Astrocyte (in vitro differentiated cells and primary cell): ENCODE results near the gene RHO. TPM values are rescaled to one million over a fixed set of nuclear protein-coding genes. Genes with fewer than 3 reads are reported as not detected.

Source experiments
- DNase-seq: peaks from one replicate; pipeline ENCODE4 v3.0.0-alpha.2; 2010; ENCODE audit warnings: low read depth
- FAIRE-seq: peaks from 2 replicates; lab custom pipeline; 2011; peaks lifted over from hg19 to GRCh38; lab: Jason Lieb, UNC
- H2AFZ ChIP-seq: 2 replicates; pipeline ENCODE4 v1.6.0; 2012; ENCODE audit warnings: low read depth, low read length, inconsistent platforms
- H3K27ac ChIP-seq: 2 replicates; pipeline ENCODE4 v1.5.1; 2011; ENCODE audit warnings: low read depth, low read length, inconsistent platforms
- H3K27me3 ChIP-seq: 2 replicates; pipeline ENCODE4 v1.6.0; 2011; ENCODE audit warnings: low read length, inconsistent platforms; ENCODE audit not compliant: insufficient read depth
- H3K36me3 ChIP-seq: 2 replicates; pipeline ENCODE4 v1.5.1; 2011; ENCODE audit warnings: low read length, inconsistent platforms; ENCODE audit not compliant: insufficient read depth
- H3K4me1 ChIP-seq: 2 replicates; pipeline ENCODE4 v1.5.1; 2011; ENCODE audit warnings: low read length, inconsistent platforms; ENCODE audit not compliant: insufficient read depth
- H3K4me2 ChIP-seq: 2 replicates; pipeline ENCODE4 v1.6.0; 2012; ENCODE audit warnings: low read length, inconsistent platforms
- H3K4me3 ChIP-seq: 2 replicates; pipeline ENCODE4 v1.5.1; 2011; ENCODE audit warnings: low read depth, mild to moderate bottlenecking, low read length, inconsistent platforms; ENCODE audit not compliant: insufficient read depth
- H3K79me2 ChIP-seq: 2 replicates; pipeline ENCODE4 v1.6.0; 2012; ENCODE audit warnings: mild to moderate bottlenecking, low read length, inconsistent platforms; ENCODE audit not compliant: insufficient read depth
- H3K9ac ChIP-seq: 2 replicates; pipeline ENCODE4 v1.6.0; 2012; ENCODE audit warnings: mild to moderate bottlenecking, low read length, inconsistent platforms
- H3K9me3 ChIP-seq: 2 replicates; pipeline ENCODE4 v1.5.1; 2012; ENCODE audit warnings: low read depth, mild to moderate bottlenecking, low read length, inconsistent platforms; ENCODE audit not compliant: insufficient read depth
- H4K20me1 ChIP-seq: 2 replicates; pipeline ENCODE4 v1.6.0; 2012; ENCODE audit warnings: low read length, inconsistent platforms; ENCODE audit not compliant: insufficient read depth
- H3K27ac Mint-ChIP-seq: one replicate; pipeline ENCODE4 v1.8.0; 2021; ENCODE audit warnings: mild to moderate bottlenecking, mixed read lengths; ENCODE audit not compliant: unreplicated experiment
- H3K27me3 Mint-ChIP-seq: one replicate; pipeline ENCODE4 v1.8.0; 2021; ENCODE audit warnings: low read depth, mixed read lengths; ENCODE audit not compliant: unreplicated experiment
- H3K36me3 Mint-ChIP-seq: one replicate; pipeline ENCODE4 v1.8.0; 2021; ENCODE audit warnings: low read depth, mixed read lengths; ENCODE audit not compliant: unreplicated experiment
- H3K4me1 Mint-ChIP-seq: one replicate; pipeline ENCODE4 v1.8.0; 2021; ENCODE audit warnings: low read depth, mixed read lengths; ENCODE audit not compliant: unreplicated experiment
- H3K4me3 Mint-ChIP-seq: one replicate; pipeline ENCODE4 v1.8.0; 2021; ENCODE audit warnings: mild to moderate bottlenecking, moderate library complexity, mixed read lengths; ENCODE audit not compliant: unreplicated experiment
- H3K9me3 Mint-ChIP-seq: one replicate; pipeline ENCODE4 v1.8.0; 2021; ENCODE audit warnings: mild to moderate bottlenecking, mixed read lengths; ENCODE audit not compliant: unreplicated experiment
- EZH2 ChIP-seq: IDR thresholded peaks from 2 replicates; pipeline ENCODE4 v1.6.1; 2012; ENCODE audit warnings: mild to moderate bottlenecking, low read length, inconsistent platforms; ENCODE audit not compliant: insufficient read depth
- total RNA-seq: library from RNA; stranded (reverse); gene quantifications from 2 replicates; pipeline ENCODE4 v1.2.1, GENCODE V29; 2021
- TF ChIP-seq, protein P1 (sequence below): IDR thresholded peaks from 2 replicates; pipeline ENCODE4 v1.5.1; 2011; ENCODE audit warnings: low read depth, mild to moderate bottlenecking, inconsistent platforms, low read length, moderate library complexity; ENCODE audit not compliant: insufficient read depth

Gene RHO
- total RNA-seq, 1 donor from 2014 or later, result not detected

GRCh38 chr3:129518581-129518980, 9.9 kb upstream of the RHO start:
- no peaks in the 10 kb centered on the region for H3K9me3 ChIP-seq
- H3K9ac ChIP-seq, result no peak overlapping the region
- H3K27me3 Mint-ChIP-seq, result peaks cover 18% of the 10 kb centered on the region
- H3K36me3 ChIP-seq, result no peaks in the 10 kb centered on the region
- FAIRE-seq, result no peak
- no peak overlapping the region for H3K4me3 ChIP-seq
- H3K27me3 ChIP-seq, result no peaks in the 10 kb centered on the region
- TF ChIP-seq EZH2, result no peak
- TF ChIP-seq, protein P1, sequence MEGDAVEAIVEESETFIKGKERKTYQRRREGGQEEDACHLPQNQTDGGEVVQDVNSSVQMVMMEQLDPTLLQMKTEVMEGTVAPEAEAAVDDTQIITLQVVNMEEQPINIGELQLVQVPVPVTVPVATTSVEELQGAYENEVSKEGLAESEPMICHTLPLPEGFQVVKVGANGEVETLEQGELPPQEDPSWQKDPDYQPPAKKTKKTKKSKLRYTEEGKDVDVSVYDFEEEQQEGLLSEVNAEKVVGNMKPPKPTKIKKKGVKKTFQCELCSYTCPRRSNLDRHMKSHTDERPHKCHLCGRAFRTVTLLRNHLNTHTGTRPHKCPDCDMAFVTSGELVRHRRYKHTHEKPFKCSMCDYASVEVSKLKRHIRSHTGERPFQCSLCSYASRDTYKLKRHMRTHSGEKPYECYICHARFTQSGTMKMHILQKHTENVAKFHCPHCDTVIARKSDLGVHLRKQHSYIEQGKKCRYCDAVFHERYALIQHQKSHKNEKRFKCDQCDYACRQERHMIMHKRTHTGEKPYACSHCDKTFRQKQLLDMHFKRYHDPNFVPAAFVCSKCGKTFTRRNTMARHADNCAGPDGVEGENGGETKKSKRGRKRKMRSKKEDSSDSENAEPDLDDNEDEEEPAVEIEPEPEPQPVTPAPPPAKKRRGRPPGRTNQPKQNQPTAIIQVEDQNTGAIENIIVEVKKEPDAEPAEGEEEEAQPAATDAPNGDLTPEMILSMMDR, result no peak
- H4K20me1 ChIP-seq, result no peaks in the 10 kb centered on the region
- H3K4me2 ChIP-seq, result no peak overlapping the region
- no peaks in the 10 kb centered on the region for H3K79me2 ChIP-seq
- no peaks in the 10 kb centered on the region for H3K4me1 ChIP-seq
- no peak overlapping the region for H2AFZ ChIP-seq
- H3K36me3 Mint-ChIP-seq, result peaks cover 6% of the 10 kb centered on the region
- H3K27ac ChIP-seq, result no peak overlapping the region
- H3K4me1 Mint-ChIP-seq, result no peaks in the 10 kb centered on the region
- H3K4me3 Mint-ChIP-seq, result no peak overlapping the region
- DNase-seq, result no peak
- H3K9me3 Mint-ChIP-seq, result peaks cover 2% of the 10 kb centered on the region
- H3K27ac Mint-ChIP-seq, result no peak overlapping the region

DNA sequence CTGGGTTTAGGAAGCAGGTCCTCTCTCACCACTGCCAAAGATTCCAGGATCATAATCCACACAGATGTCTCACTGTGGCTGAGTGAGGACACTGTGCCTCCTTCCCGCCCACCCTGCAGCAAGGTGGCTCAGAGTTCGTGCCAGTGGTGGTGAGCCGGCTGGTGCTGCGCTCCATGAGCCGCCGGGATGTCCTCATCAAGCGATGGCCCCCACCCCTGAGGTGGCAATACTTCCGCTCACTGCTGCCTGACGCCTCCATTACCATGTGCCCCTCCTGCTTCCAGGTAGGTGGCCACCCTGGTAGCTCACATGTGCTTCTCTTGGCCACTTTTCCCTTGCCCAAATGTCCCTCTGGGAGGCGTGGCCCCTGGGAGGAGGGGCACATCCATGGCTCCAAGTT, 9.0 kb upstream of the RHO start:
- no peak overlapping the region for H3K27ac ChIP-seq
- Mint-ChIP-seq H3K9me3 (peaks cover 2% of the 10 kb centered on the region), H3K4me1 (no peaks in the 10 kb centered on the region), H3K27me3 (peaks cover 20% of the 10 kb centered on the region), H3K4me3 (no peak overlapping the region), H3K27ac (no peak overlapping the region), H3K36me3 (peaks cover 6% of the 10 kb centered on the region)
- H2AFZ ChIP-seq, result no peak overlapping the region
- no peak overlapping the region for H3K4me2 ChIP-seq
- FAIRE-seq, result no peak
- H3K4me3 ChIP-seq, result no peak overlapping the region
- H3K36me3 ChIP-seq, result no peaks in the 10 kb centered on the region
- no peak for DNase-seq
- TF ChIP-seq, protein P1, result no peak
- H3K9me3 ChIP-seq, result no peaks in the 10 kb centered on the region
- no peaks in the 10 kb centered on the region for H3K4me1 ChIP-seq
- H4K20me1 ChIP-seq, result no peaks in the 10 kb centered on the region
- no peaks in the 10 kb centered on the region for H3K27me3 ChIP-seq
- H3K79me2 ChIP-seq, result no peaks in the 10 kb centered on the region
- no peak overlapping the region for H3K9ac ChIP-seq

DNA sequence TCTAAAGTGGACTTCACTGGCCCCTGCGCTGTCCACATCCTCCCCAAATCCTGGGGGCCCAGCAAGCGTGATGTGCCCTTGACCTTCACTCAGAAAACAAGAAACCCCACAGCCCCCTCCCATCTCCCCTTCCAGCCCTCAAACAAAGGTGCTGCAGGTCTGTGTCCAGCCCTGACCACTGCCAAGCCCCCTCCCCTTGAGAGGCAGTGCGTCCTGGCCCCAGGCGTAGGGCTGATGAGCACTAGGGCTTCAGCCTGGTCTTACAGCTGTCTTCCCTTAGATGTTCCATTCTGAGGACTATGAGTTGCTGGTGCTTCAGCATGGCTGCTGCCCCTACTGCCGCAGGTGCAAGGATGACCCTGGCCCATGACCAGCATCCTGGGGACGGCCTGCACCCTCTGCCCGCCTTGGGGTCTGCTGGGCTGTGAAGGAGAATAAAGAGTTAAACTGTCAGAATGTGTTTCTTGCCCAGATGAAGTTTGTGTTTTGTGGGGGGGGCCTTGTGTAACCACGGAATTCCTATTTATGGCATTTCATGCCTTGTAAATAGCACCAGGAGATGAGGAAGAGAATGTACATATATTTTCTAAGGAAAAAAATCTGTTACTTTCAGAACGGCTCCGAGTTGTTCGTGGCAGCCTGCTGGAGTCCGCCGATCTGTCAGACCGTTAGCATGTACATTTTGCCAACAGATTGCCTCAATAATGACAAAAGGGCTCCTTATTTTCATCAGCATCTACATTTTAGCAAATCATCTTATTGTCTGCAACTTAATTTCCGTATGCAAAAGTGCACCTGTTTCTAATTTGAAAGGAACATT, 8.3 kb upstream of the RHO start:
- H2AFZ ChIP-seq, result no peak overlapping the region
- H3K79me2 ChIP-seq, result no peaks in the 10 kb centered on the region
- H4K20me1 ChIP-seq, result no peaks in the 10 kb centered on the region
- no peaks in the 10 kb centered on the region for H3K4me1 ChIP-seq
- TF ChIP-seq, protein P1, result no peak
- TF ChIP-seq EZH2, result no peak
- Mint-ChIP-seq H3K27ac (no peak overlapping the region), H3K36me3 (peaks cover 6% of the 10 kb centered on the region), H3K4me1 (no peaks in the 10 kb centered on the region), H3K27me3 (peaks cover 22% of the 10 kb centered on the region), H3K4me3 (no peak overlapping the region), H3K9me3 (peaks cover 2% of the 10 kb centered on the region)
- FAIRE-seq (no peak), DNase-seq (no peak)
- H3K36me3 ChIP-seq, result no peaks in the 10 kb centered on the region
- H3K4me3 ChIP-seq, result no peak overlapping the region
- no peaks in the 10 kb centered on the region for H3K27me3 ChIP-seq
- no peak overlapping the region for H3K27ac ChIP-seq
- no peak overlapping the region for H3K4me2 ChIP-seq
- no peak overlapping the region for H3K9ac ChIP-seq
- H3K9me3 ChIP-seq, result no peaks in the 10 kb centered on the region
